GM18868 (cell line): Measurements from ENCODE around the gene CBARP.

Experiments used
- ATAC-seq: cut with Tn5 transposase; IDR thresholded peaks from one replicate; pipeline ENCODE4 v1.9.1; 2021; ENCODE audit warnings: mild to moderate bottlenecking, moderate library complexity; ENCODE audit not compliant: unreplicated experiment

CBARP gene

DNA sequence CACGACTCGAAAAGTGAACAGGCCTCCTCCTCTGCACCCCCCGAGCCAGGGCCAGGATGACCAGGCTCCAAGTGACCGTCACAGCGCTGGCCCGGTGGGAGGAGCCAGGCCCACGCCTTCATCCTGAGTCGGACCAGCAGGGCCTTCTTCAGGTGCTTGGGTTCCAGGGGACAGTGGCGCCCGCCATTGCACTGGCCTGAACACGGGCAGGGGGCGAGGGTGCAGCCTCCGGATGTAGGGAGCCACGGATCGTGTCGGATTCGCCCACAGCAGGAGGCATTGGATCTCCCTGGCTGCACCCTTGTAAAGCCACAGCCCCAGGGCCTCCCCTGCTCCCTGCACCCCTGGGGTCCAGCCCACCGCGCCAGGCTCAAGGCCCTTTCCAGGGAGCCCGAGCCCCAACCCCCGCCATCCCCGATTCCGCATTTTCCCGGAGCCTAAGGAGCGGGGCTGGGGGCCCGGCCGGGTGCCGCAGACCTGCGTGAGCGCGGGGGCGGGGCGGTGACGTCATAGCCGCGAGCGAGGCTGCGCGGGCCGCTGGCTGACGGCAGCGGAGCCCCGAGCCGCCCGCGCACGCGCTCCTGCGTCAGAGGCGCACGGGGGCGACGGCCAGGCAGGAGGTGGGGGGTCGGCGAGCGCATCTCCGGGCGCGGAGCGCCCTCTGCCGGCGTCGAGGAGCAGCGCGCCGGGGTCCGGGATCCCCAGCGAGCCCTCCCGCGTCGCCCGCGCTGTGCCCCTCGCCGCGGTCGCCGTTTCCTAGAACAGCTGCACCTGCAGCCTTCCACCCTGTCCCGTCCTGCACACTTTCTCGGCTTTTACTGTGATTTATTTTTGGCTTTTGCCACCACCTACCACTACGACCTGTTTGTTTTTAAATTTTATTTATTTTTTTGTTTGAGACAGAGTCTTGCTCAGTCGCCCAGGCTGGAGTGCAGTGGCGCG, 2.3 kb upstream of the CBARP start:
- no peak for ATAC-seq

- ATAC-seq: no peak
Measured at GRCh38 chr19:1239420-1239795, 1.6 kb upstream of the CBARP start.

- ATAC-seq: no peak
Measured at GRCh38 chr19:1238369-1239303, 831 bp upstream of the CBARP start.

GRCh38 chr19:1237027-1237659, 662 bp downstream of the CBARP start:
- no peak for ATAC-seq

DNA sequence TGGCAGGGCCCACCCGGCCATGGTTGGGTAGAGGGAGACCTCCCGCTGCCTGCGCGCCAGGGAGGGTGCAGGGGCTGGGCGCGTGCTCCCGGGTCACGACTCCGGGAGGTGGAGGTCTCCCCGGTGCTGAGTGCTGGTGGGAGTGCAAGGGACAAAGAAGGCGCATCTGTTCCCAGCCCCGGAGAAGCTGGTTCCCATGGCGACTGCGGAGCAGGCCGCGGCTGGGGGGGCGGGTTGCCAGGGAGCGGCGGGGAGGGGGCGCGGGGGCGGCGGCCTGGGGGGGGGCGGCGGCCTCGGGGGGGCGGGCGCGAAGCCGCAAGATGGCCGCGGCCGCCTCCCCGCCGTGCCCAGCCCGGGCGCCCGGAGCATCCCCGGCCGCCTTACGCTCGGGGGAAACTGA, 1.2 kb downstream of the CBARP start:
- no peak for ATAC-seq

- no peak for ATAC-seq
Measured at GRCh38 chr19:1235625-1236538, 1.9 kb downstream of the CBARP start.

DNA sequence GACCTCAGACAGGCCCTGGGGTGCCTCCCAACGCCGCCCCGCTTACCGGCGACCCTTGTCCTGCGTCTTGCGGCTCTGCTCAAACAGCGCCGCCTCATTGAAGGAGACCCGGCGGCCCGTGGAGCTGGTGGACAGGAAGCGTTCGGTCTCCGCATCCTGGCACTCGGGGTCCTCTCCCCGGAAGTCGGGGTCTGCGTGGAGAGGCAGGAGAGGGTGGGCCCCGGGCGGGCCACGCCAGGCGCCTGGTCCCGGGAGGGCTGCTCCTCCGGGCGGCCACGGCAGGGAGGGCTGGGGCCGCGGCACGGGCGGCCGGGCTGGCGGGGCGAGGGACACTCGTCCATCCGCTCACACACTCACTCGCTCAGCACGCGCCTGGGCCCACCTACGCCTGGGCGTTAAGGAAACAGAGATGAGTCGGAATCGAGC, 2.8 kb downstream of the CBARP start:
- ATAC-seq: no peak

DNA sequence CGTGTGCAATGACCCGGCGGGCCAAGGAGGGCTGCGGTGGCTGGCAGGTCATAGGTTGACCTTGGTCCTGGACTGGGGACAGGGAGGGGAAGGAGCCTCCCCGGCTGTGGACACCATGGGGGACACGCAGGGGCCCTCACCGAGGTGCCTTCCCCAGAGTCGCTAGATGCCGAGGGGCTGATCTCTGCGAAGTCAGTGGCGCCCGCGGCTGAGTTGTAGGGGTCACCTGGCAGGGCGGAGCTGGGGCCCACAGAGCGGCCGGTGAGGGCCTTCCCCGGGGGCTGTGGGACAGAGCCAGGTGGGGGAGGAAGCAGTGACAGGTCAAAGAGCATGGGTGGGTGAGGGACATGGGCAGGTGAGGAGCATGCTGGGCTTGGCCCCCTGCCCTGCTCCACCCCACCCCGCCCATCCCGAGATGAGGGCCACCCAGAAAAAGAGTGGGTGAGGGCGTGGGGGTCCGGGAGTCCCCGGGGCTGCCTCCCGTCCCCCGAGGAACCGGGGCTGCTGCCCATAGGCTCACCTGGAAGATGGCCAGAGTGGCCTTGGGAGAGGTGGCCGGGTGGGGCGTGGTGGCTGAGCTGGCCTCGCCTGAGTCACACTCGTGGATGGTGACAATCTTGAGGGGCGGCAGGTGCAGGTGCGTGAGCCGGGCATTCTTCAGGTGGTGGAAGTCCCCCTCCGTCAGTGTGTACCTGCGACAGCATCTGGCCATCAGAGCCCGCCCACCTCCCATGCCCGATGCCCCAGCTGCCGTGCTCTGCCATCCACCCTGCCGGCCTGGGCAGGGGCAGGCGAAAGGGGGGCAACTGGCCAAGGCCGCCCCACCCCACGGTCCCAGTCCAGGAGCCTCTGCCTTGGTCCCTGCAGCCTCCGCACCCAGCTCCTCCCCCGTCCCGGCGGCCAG, 3.5 kb downstream of the CBARP start:
- ATAC-seq: no peak

DNA sequence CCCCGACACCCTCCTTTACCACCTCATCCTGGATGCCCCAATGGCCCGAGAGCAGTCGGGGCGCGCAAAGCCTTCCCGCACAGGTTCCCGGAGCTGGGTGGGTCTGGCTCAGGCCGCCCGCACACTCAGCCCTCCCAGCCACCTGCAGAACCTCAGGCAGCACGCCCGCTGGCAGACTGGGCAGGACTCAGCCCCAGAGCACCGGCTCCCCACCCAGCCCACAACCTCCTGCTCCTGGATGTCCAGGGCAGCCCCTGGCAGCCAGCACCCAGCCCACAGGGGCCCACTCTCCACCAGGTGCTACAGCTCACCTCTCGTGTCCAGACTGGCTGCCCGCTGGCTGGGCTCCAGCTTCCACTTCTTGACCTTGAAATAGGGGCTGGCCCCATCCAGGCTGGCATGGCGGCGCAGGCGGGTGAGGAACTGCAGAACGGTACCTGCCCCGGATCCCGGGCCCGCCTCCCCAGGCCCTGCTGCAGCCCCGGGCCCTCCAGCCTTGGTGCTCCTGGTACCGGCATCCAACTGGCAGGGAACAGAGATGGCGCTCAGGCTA, 4.6 kb downstream of the CBARP start:
- no peak for ATAC-seq

DNA sequence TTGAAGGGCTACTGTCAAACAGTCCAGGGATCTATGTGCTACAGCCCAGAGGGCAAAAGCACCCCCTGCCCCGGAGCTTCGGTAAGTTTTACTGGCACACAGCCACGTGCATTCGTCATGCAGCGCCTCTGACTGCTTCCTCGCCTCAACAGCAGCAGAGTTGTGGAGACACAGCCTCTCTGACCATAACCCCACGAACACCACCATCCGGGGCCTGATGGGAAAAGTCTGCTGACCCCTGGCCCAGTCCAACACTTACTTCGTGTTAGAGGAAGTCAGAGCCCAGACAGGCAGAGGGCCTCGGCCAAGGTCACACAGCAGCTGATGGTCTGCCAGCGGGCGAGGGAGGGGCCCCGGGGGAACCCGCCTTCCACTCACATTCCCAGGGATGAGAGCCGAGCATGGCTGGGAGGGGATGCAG, 5.1 kb downstream of the CBARP start:
- no peak for ATAC-seq

DNA sequence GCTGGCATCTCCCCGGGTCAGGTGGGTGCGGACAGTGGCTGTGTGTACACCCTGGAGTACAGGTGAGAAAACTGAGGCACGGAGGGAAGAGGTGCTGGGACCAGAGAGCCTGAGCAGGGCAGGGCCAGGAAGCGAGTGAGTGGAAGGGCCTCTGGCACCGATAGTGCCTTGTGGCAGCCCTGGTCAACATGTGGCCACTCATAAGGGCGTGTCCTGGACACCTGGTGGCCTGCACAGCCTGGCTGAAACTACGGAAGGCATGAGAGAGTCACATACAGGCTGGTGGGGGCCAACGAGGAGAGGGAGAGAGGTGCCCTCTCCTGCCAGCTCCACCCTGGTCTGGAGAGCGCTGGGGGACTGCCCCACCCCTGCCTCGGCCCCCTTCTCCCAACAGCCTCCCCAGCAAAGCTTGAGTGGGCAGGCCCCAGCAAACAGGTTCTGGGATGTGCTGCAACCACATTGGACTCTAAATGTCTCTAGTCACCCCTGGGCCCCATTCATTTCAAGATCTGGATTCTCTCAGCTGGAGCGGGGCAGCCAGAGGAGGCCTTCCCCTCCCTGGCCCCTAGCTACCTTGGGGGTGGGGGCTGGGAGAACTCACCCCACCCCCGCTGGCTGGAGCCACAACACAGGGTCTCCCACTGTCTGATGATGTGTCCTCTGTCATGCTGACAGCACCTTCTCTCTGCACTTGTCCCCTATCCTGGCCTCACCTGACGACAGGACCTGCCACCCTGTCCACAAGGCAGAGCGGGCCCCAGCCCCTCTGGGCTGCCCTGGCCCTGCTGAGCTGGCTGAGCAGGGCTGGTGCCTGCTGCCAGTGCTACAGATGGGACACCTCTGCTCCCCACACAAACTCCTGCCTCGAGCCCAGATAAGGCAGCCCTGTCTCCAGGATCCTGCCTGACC, 5.8 kb downstream of the CBARP start:
- no peak for ATAC-seq

DNA sequence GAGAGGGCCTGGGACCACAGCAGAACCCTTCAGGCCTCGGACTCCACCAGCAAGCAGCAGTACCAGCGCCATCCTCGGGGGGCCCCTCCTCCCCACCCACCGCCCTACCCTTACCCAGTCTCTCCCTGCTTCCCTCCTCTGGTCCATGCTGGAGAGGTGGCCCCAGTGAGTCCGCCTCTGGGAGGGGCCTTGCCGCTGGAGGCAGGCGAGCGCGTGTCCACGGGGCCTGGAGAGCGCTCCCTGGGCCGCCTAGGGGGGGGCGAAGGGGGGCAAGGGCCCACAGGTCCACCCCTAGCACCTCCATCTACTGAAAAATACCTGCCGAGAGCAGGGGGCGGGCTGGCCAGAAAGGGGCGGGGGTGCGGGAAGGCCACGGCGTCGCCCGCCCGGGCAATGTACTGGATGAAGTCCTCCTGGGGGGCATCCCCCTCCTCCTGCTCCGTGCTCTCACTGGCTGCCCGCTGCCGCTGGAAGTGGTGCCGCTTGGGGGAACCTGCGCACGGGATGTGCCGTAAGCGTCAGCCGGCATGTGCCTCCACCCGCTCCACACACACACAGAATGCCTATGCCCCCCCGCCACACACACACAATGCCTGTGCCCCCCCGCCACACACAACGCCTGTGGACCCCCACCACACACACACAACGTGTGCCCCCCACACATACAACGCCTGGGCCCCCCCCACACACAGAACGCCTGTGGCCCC, 6.9 kb downstream of the CBARP start:
- ATAC-seq: no peak

DNA sequence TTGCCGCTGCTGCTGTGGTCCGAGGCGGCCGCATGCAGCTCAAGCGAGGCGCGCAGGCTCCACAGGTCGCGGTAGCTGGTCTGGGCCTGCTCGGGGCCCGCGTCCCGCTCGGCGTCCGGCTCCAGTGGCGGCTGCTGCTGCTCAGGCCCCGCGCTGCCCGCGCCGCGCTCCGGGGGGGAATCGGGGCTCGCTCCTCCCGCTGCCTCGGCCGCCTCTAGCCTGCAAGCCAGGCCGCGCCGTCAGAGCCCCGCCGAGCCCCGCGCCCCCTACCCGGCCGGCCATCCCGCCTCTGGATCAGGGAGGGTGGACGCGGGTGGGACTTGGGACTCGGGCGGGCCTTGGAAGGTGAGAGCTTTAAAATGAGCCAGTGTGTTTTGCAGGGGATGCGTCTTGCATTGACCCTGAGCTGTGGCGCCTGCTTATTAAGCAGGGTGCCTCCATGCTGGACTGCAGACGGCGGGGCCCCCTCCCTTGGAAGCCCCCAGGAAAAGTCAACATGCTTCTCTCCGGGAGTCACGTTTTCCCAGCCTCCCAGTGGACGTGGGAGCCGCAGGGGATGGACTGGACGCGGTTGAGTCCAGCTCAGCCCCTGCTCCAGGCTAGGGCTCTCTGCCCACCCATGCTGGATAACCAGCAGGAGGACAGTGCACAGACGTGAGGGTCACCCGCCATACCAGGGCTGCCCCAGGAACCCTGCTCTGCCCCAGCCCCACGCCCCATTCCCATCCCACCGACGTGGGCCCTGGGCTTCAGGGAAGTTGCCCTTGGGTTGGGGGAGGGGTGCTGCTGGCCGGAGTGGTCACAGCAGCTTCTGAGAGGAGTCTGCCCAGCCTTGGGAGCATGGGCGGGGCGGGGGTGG, 7.7 kb downstream of the CBARP start:
- ATAC-seq: no peak

- ATAC-seq: no peak
Measured at GRCh38 chr19:1229056-1229923, 8.5 kb downstream of the CBARP start.
